H9 (cell line): ENCODE measurements around the gene EPHB3. TPM values are rescaled to one million over a fixed set of nuclear protein-coding genes. Genes with fewer than 3 reads are reported as not detected.

ENCODE experiments used
- DNase-seq: peaks from one replicate; pipeline ENCODE4 v3.0.0-alpha.2; 2017
- H2AFZ ChIP-seq: one replicate; pipeline ENCODE4 v1.6.1; 2013; ENCODE audit warnings: mild to moderate bottlenecking, low read length, control low read depth, moderate library complexity
- H2AK5ac ChIP-seq: 2 replicates; pipeline ENCODE4 v1.6.1; 2013; ENCODE audit warnings: low read length, control low read depth, mixed read lengths; ENCODE audit not compliant: insufficient read length
- H2BK120ac ChIP-seq: one replicate; pipeline ENCODE4 v1.6.1; 2013; ENCODE audit warnings: low read depth, mild to moderate bottlenecking, low read length, control low read depth, inconsistent platforms; ENCODE audit not compliant: poor library complexity, severe bottlenecking
- H2BK12ac ChIP-seq: 2 replicates; pipeline ENCODE4 v1.6.1; 2013; ENCODE audit warnings: low read length, control low read depth, mixed read lengths, low read depth; ENCODE audit not compliant: insufficient read length
- H2BK15ac ChIP-seq: 2 replicates; pipeline ENCODE4 v1.6.1; 2013; ENCODE audit warnings: low read depth, low read length, control low read depth
- H2BK20ac ChIP-seq: one replicate; pipeline ENCODE4 v1.6.1; 2013; ENCODE audit warnings: low read depth, mild to moderate bottlenecking, low read length, control low read depth, inconsistent platforms; ENCODE audit not compliant: poor library complexity, severe bottlenecking
- H2BK5ac ChIP-seq: 2 replicates; pipeline ENCODE4 v1.6.1; 2013; ENCODE audit warnings: low read length, control low read depth, mixed read lengths; ENCODE audit not compliant: insufficient read length
- H3K14ac ChIP-seq: 2 replicates; pipeline ENCODE4 v1.6.1; 2013; ENCODE audit warnings: low read length, control low read depth; ENCODE audit not compliant: insufficient read depth
- H3K18ac ChIP-seq: 2 replicates; pipeline ENCODE4 v1.6.1; 2013; ENCODE audit warnings: low read depth, mild to moderate bottlenecking, mixed read lengths, low read length, control low read depth; ENCODE audit not compliant: insufficient read length
- H3K23ac ChIP-seq: 2 replicates; pipeline ENCODE4 v1.6.1; 2013; ENCODE audit warnings: low read length, control low read depth, mixed read lengths, low read depth; ENCODE audit not compliant: insufficient read length
- H3K23me2 ChIP-seq: 2 replicates; pipeline ENCODE4 v1.6.1; 2013; ENCODE audit warnings: low read depth, mild to moderate bottlenecking, mixed read lengths, low read length, control low read depth; ENCODE audit not compliant: insufficient read length, poor library complexity, severe bottlenecking
- H3K27ac ChIP-seq: 2 replicates; pipeline ENCODE4 v1.5.1; 2013; ENCODE audit warnings: low read length, control low read depth, mixed read lengths, low read depth; ENCODE audit not compliant: insufficient read length
- H3K27me3 ChIP-seq: 2 replicates; pipeline ENCODE4 v1.6.1; 2013; ENCODE audit warnings: low read length, control low read depth, inconsistent platforms; ENCODE audit not compliant: insufficient read depth
- H3K4ac ChIP-seq: 2 replicates; pipeline ENCODE4 v1.6.1; 2013; ENCODE audit warnings: low read depth, mild to moderate bottlenecking, control low read depth, inconsistent platforms, low read length, moderate library complexity
- H3K4me1 ChIP-seq: 2 replicates; pipeline ENCODE4 v1.6.1; 2013; ENCODE audit warnings: low read length, control low read depth, inconsistent platforms; ENCODE audit not compliant: insufficient read depth
- H3K4me2 ChIP-seq: 2 replicates; pipeline ENCODE4 v1.6.1; 2013; ENCODE audit warnings: low read length, control low read depth, mixed read lengths; ENCODE audit not compliant: insufficient read length, insufficient read depth
- H3K56ac ChIP-seq: 2 replicates; pipeline ENCODE4 v1.6.1; 2013; ENCODE audit warnings: low read depth, mild to moderate bottlenecking, mixed read lengths, low read length, control low read depth; ENCODE audit not compliant: insufficient read length
- H3K79me1 ChIP-seq: 2 replicates; pipeline ENCODE4 v1.6.1; 2013; ENCODE audit warnings: low read depth, mild to moderate bottlenecking, moderate library complexity, low read length, control low read depth, inconsistent platforms; ENCODE audit not compliant: insufficient read depth, poor library complexity, severe bottlenecking
- H3K79me2 ChIP-seq: 2 replicates; pipeline ENCODE4 v1.6.1; 2013; ENCODE audit warnings: low read length, control low read depth, inconsistent platforms; ENCODE audit not compliant: insufficient read depth
- H3K9ac ChIP-seq: 2 replicates; pipeline ENCODE4 v1.6.1; 2013; ENCODE audit warnings: low read length, control low read depth, mixed read lengths; ENCODE audit not compliant: insufficient read length; ENCODE audit errors: extremely low read depth
- H3K9me3 ChIP-seq: one replicate; pipeline ENCODE4 v1.6.1; 2013; ENCODE audit warnings: low read depth, low read length, inconsistent platforms; ENCODE audit not compliant: control insufficient read depth
- H3T11ph ChIP-seq: one replicate; pipeline ENCODE4 v1.6.1; 2013; ENCODE audit warnings: mild to moderate bottlenecking, low read length, control low read depth, inconsistent platforms
- H4K20me1 ChIP-seq: one replicate; pipeline ENCODE4 v1.6.1; 2013; ENCODE audit not compliant: control insufficient read depth, insufficient read length, insufficient read depth
- H4K5ac ChIP-seq: 2 replicates; pipeline ENCODE4 v1.6.1; 2013; ENCODE audit warnings: low read depth, mild to moderate bottlenecking, mixed read lengths, low read length, control low read depth; ENCODE audit not compliant: insufficient read length
- H4K8ac ChIP-seq: replicated peaks from 2 replicates; pipeline ENCODE4 v1.6.1; 2013; ENCODE audit warnings: low read length, control low read depth, mixed read lengths, low read depth; ENCODE audit not compliant: insufficient read length
- H4K91ac ChIP-seq: 2 replicates; pipeline ENCODE4 v1.6.1; 2013; ENCODE audit warnings: low read depth, mild to moderate bottlenecking, moderate library complexity, mixed read lengths, low read length, control low read depth; ENCODE audit not compliant: insufficient read length
- H3K27ac Mint-ChIP-seq, 3 experiments: 2 replicates in 2 of 3; 3 replicates in 1 of 3; pipeline ENCODE4 v1.8.0; 2020 to 2021; ENCODE audit warnings: mixed read lengths in 3 of 3, mild to moderate bottlenecking in 1 of 3, moderate library complexity in 1 of 3
- H3K27me3 Mint-ChIP-seq: 2 replicates; pipeline ENCODE4 v1.8.0; 2021; ENCODE audit warnings: low read depth, mild to moderate bottlenecking, moderate library complexity, mixed read lengths
- H3K36me3 Mint-ChIP-seq, 3 experiments: 2 replicates in 2 of 3; 3 replicates in 1 of 3; pipeline ENCODE4 v1.8.0; 2020 to 2021; ENCODE audit warnings: low read depth in 3 of 3, mixed read lengths in 3 of 3; ENCODE audit not compliant: insufficient read depth in 1 of 3
- H3K4me1 Mint-ChIP-seq, 2 experiments: 2 replicates each; pipeline ENCODE4 v1.8.0; 2020; ENCODE audit warnings: mixed read lengths in 2 of 2
- H3K4me3 Mint-ChIP-seq, 2 experiments: 2 replicates in 1 of 2; 3 replicates in 1 of 2; pipeline ENCODE4 v1.8.0; 2020 to 2021; ENCODE audit warnings: mild to moderate bottlenecking in 2 of 2, mixed read lengths in 2 of 2, moderate library complexity in 1 of 2
- H3K9me3 Mint-ChIP-seq, 2 experiments: 2 replicates in 1 of 2; 3 replicates in 1 of 2; pipeline ENCODE4 v1.8.0; 2020; ENCODE audit warnings: mild to moderate bottlenecking in 2 of 2, mixed read lengths in 2 of 2, moderate library complexity in 1 of 2
- CTCF ChIP-seq: fragments of 200-600 bp; sonication (generic); conservative IDR thresholded peaks from 3 replicates; pipeline ENCODE4 v1.8.0; 2021; ENCODE audit warnings: antibody characterized with exemption, mild to moderate bottlenecking
- WGBS: extraction: QIAGEN DNeasy Blood & Tissue Kit; methylation state at CpG from one replicate; pipeline ENCODE4 v1.1.7; 2013; ENCODE audit warnings: missing lambda C conversion rate, low lambda C conversion rate, mixed read lengths; ENCODE audit not compliant: insufficient read length; ENCODE audit errors: extremely low coverage; 5-methylcytosine and 5-hydroxymethylcytosine counted together
- total RNA-seq: library from RNA; stranded (reverse); gene quantifications from 2 replicates; pipeline ENCODE4 v1.2.1, GENCODE V29; 2021

Gene EPHB3
- total RNA-seq, 1 experiment from 2014 or later: 1.0 TPM

- Histone ChIP-seq H3K4ac (no peak overlapping the region), H3K9me3 (no peaks in the 10 kb centered on the region), H2BK15ac (no peak overlapping the region), H3K79me2 (no peaks in the 10 kb centered on the region), H2BK12ac (no peak overlapping the region), H2BK20ac (no peak overlapping the region), H2BK120ac (no peak overlapping the region), H3K18ac (no peak overlapping the region), H2AK5ac (no peak overlapping the region), H4K20me1 (no peaks in the 10 kb centered on the region), H3K23me2 (peaks cover 5% of the 10 kb centered on the region), H3K27ac (no peak overlapping the region), H3K79me1 (no peaks in the 10 kb centered on the region), H2BK5ac (no peak overlapping the region), H4K5ac (no peak overlapping the region), H2AFZ (no peak overlapping the region), H4K91ac (no peak overlapping the region), H3K9ac (no peak overlapping the region), H4K8ac (no peak overlapping the region), H3K56ac (no peak overlapping the region), H3K4me2 (peak overlapping the region; percentile 75), H3K23ac (no peak overlapping the region), H3T11ph (no peak overlapping the region), H3K4me1 (peaks cover 12% of the 10 kb centered on the region; the same call in 1 of the 2 replicates), H3K27me3 (peaks cover 56% of the 10 kb centered on the region), H3K14ac (no peak overlapping the region)
- Mint-ChIP-seq H3K36me3 (no peaks in the 10 kb centered on the region; a peak in 1 of 7 replicates), H3K4me1 (peaks cover 50 to 68% of the 10 kb centered on the region in 2 experiments), H3K27me3 (peaks cover 94% of the 10 kb centered on the region), H3K4me3 (peak overlapping the region in 1 of 2 experiments; percentile 66; a peak in 3 of 5 replicates), H3K9me3 (peaks cover 0 to 4% of the 10 kb centered on the region in 2 experiments; a peak in 2 of 5 replicates), H3K27ac (no peak overlapping the region)
- TF ChIP-seq CTCF: no peak
- WGBS: no CpG with 5 or more reads among the region's 3 CpGs
- DNase-seq: no peak
Observed at GRCh38 chr3:184560531-184560930, 1.1 kb upstream of the EPHB3 start.
